H1 (cell line): ENCODE measurements around the gene GFOD1. TPM values are rescaled to one million over a fixed set of nuclear protein-coding genes. Genes with fewer than 3 reads are reported as not detected.

Experiments
- CTCF ChIA-PET: fragments of 300-600 bp; sonication (Branson Sonifier 250); formaldehyde crosslinking; loops from one replicate; lab custom pipeline; 2021; ENCODE audit not compliant: partially characterized antibody; lab: Charles Lee
- POLR2A ChIA-PET: fragments of 300-600 bp; sonication (Branson Sonifier 250); formaldehyde crosslinking; loops from one replicate; lab custom pipeline; 2021; ENCODE audit warnings: inconsistent platforms; ENCODE audit not compliant: partially characterized antibody; lab: Charles Lee
- DNase-seq, 2 experiments: peaks; one replicate each; pipeline versions ENCODE4 v3.0.0 to v3.0.0-alpha.2; 2010 to 2022; ENCODE audit warnings: low spot score in 2 of 2, low read depth in 1 of 2, mixed read lengths in 1 of 2
- FAIRE-seq: peaks from 2 replicates; lab custom pipeline; 2011; peaks lifted over from hg19 to GRCh38; lab: Jason Lieb, UNC
- H2AFZ ChIP-seq: 2 replicates; pipeline ENCODE4 v1.8.1; 2012; ENCODE audit warnings: low read length, inconsistent platforms
- H2AK5ac ChIP-seq: 2 replicates; pipeline ENCODE4 v1.6.1; 2013; ENCODE audit warnings: low read depth, low read length
- H2BK120ac ChIP-seq: replicated peaks from 2 replicates; pipeline ENCODE3; 2013; ENCODE audit warnings: low read depth, low read length, inconsistent platforms
- H2BK12ac ChIP-seq: 2 replicates; pipeline ENCODE4 v1.6.1; 2013; ENCODE audit warnings: low read depth, low read length
- H2BK15ac ChIP-seq: 2 replicates; pipeline ENCODE4 v1.6.1; 2013; ENCODE audit warnings: low read length
- H2BK20ac ChIP-seq: 2 replicates; pipeline ENCODE4 v1.6.1; 2013; ENCODE audit warnings: low read length
- H2BK5ac ChIP-seq: 2 replicates; pipeline ENCODE4 v1.6.1; 2013; ENCODE audit warnings: low read depth, low read length
- H3K14ac ChIP-seq: 2 replicates; pipeline ENCODE4 v1.6.1; 2013; ENCODE audit warnings: inconsistent platforms; ENCODE audit not compliant: insufficient read length
- H3K18ac ChIP-seq: 2 replicates; pipeline ENCODE4 v1.6.1; 2013; ENCODE audit warnings: low read length; ENCODE audit errors: extremely low read depth
- H3K23ac ChIP-seq: 2 replicates; pipeline ENCODE4 v1.6.1; 2013; ENCODE audit warnings: inconsistent platforms; ENCODE audit not compliant: insufficient read length
- H3K23me2 ChIP-seq: 2 replicates; pipeline ENCODE4 v1.6.1; 2013; ENCODE audit warnings: low read depth, low read length
- H3K27ac ChIP-seq: 2 replicates; pipeline ENCODE4 v1.6.1; 2011; ENCODE audit warnings: low read depth, low read length, inconsistent platforms
- H3K27me3 ChIP-seq, 4 experiments: replicated peaks in 1 of 4; 1 replicate in 1 of 4; 2 replicates in 3 of 4; pipeline versions ENCODE4 v1.6.1 to v1.8.1; 2011 to 2013; ENCODE audit warnings: low read length in 3 of 4, mild to moderate bottlenecking in 3 of 4, inconsistent platforms in 2 of 4, mixed read lengths in 2 of 4, moderate library complexity in 1 of 4; ENCODE audit not compliant: control insufficient read depth in 3 of 4, insufficient read depth in 3 of 4; ENCODE audit errors: extremely low read depth in 1 of 4
- H3K36me3 ChIP-seq, 4 experiments: 2 replicates each; pipeline versions ENCODE4 v1.6.1 to v1.8.1; 2011 to 2013; ENCODE audit warnings: mild to moderate bottlenecking in 4 of 4, low read length in 3 of 4, moderate library complexity in 2 of 4, control low read depth in 1 of 4, inconsistent platforms in 1 of 4; ENCODE audit not compliant: insufficient read depth in 4 of 4, control insufficient read depth in 2 of 4
- H3K4ac ChIP-seq: replicated peaks from 2 replicates; pipeline ENCODE3; 2013; ENCODE audit warnings: low read length, low read depth, mixed read lengths, inconsistent platforms; ENCODE audit not compliant: insufficient read length
- H3K4me1 ChIP-seq, 4 experiments: replicated peaks in 1 of 4; 1 replicate in 1 of 4; 2 replicates in 3 of 4; pipeline versions ENCODE4 v1.6.1 to v1.8.1; 2011 to 2013; ENCODE audit warnings: low read length in 3 of 4, inconsistent platforms in 2 of 4, mixed read lengths in 1 of 4; ENCODE audit not compliant: insufficient read depth in 4 of 4, control insufficient read depth in 3 of 4
- H3K4me2 ChIP-seq, 2 experiments: 2 replicates each; pipeline versions ENCODE4 v1.6.1 to v1.8.1; 2011 to 2013; ENCODE audit warnings: low read depth in 2 of 2, low read length in 2 of 2, control low read depth in 1 of 2, inconsistent platforms in 1 of 2, mild to moderate bottlenecking in 1 of 2; ENCODE audit not compliant: insufficient read depth in 1 of 2
- H3K4me3 ChIP-seq, 4 experiments: fragments of 200-600, 300-600 bp in 1 of 4; sonication (generic), shearing (Covaris generic), sonication (Bioruptor Twin) in 1 of 4; 2 replicates each; pipeline versions ENCODE4 v1.5.1 to v1.8.1; 2011 to 2016; ENCODE audit warnings: low read length in 4 of 4, low read depth in 3 of 4, control low read depth in 2 of 4, inconsistent platforms in 2 of 4, mild to moderate bottlenecking in 2 of 4, mixed read lengths in 1 of 4, moderate library complexity in 1 of 4; ENCODE audit not compliant: insufficient read depth in 2 of 4; ENCODE audit errors: extremely low read depth in 1 of 4
- H3K56ac ChIP-seq: replicated peaks from 2 replicates; pipeline ENCODE3; 2013; ENCODE audit warnings: low read depth, mild to moderate bottlenecking, mixed read lengths, low read length, inconsistent platforms; ENCODE audit not compliant: insufficient read length
- H3K79me1 ChIP-seq: 2 replicates; pipeline ENCODE4 v1.6.1; 2013; ENCODE audit warnings: low read depth, low read length, control low read depth
- H3K79me2 ChIP-seq, 2 experiments: 2 replicates each; pipeline versions ENCODE4 v1.6.1 to v1.8.1; 2012 to 2013; ENCODE audit warnings: low read length in 2 of 2, mild to moderate bottlenecking in 2 of 2, inconsistent platforms in 1 of 2; ENCODE audit not compliant: insufficient read depth in 2 of 2, control insufficient read depth in 1 of 2
- H3K9ac ChIP-seq, 4 experiments: replicated peaks in 1 of 4; 1 replicate in 1 of 4; 2 replicates in 3 of 4; pipeline versions ENCODE4 v1.6.1 to v1.8.1; 2011 to 2013; ENCODE audit warnings: low read depth in 3 of 4, low read length in 3 of 4, control low read depth in 2 of 4, mild to moderate bottlenecking in 2 of 4, moderate library complexity in 2 of 4, inconsistent platforms in 1 of 4; ENCODE audit errors: extremely low read depth in 1 of 4
- H3K9me3 ChIP-seq, 2 experiments: 2 replicates each; pipeline versions ENCODE4 v1.6.1 to v1.8.1; 2012 to 2013; ENCODE audit warnings: mild to moderate bottlenecking in 2 of 2, moderate library complexity in 2 of 2, control low read depth in 1 of 2, inconsistent platforms in 1 of 2, low read depth in 1 of 2, low read length in 1 of 2, mixed read lengths in 1 of 2; ENCODE audit not compliant: insufficient read depth in 2 of 2
- H4K20me1 ChIP-seq, 2 experiments: replicated peaks in 1 of 2; 2 replicates each; pipeline versions ENCODE3 to v1.8.1; 2011 to 2013; ENCODE audit warnings: inconsistent platforms in 2 of 2, low read length in 2 of 2, mild to moderate bottlenecking in 1 of 2; ENCODE audit not compliant: insufficient read depth in 2 of 2, control insufficient read depth in 1 of 2
- H4K5ac ChIP-seq: 2 replicates; pipeline ENCODE4 v1.6.1; 2013; ENCODE audit warnings: low read length, low read depth, mixed read lengths, inconsistent platforms; ENCODE audit not compliant: insufficient read length
- H4K8ac ChIP-seq: 2 replicates; pipeline ENCODE4 v1.8.0; 2013; ENCODE audit warnings: mild to moderate bottlenecking, moderate library complexity, low read length, inconsistent platforms; ENCODE audit not compliant: insufficient read depth; ENCODE audit errors: extremely low read depth
- H4K91ac ChIP-seq: replicated peaks from 2 replicates; pipeline ENCODE3; 2013; ENCODE audit warnings: low read length, mixed read lengths, inconsistent platforms; ENCODE audit not compliant: insufficient read length
- BCL11A ChIP-seq, 2 experiments: IDR thresholded peaks; one replicate each; pipeline ENCODE4 v1.6.1; 2011; ENCODE audit warnings: low read depth in 2 of 2, low read length in 2 of 2, mild to moderate bottlenecking in 2 of 2
- BRCA1 ChIP-seq: IDR thresholded peaks from 2 replicates; pipeline ENCODE4 v1.6.1; 2012; ENCODE audit warnings: low read depth, low read length, improper control_type of control experiment
- CBX8 ChIP-seq: fragments of 300-800, 300-1000 bp; sonication (generic); IDR thresholded peaks from 2 replicates; pipeline ENCODE4 v1.7.1; 2016; ENCODE audit warnings: low read depth, low read length, borderline replicate concordance
- SAP30 ChIP-seq: fragments of 300-600 bp; sonication (generic); IDR thresholded peaks from 2 replicates; pipeline ENCODE4 v1.7.1; 2012; ENCODE audit warnings: low read length, moderate library complexity, mild to moderate bottlenecking, inconsistent platforms; ENCODE audit not compliant: insufficient read depth, insufficient replicate concordance
- TAF1 ChIP-seq: IDR thresholded peaks from 2 replicates; pipeline ENCODE4 v1.6.1; 2011; ENCODE audit warnings: mild to moderate bottlenecking, low read depth, low read length
- whole genome bisulfite sequencing, 2 experiments: shearing (Covaris generic) in 1 of 2; methylation state at CpG; one replicate each; pipeline versions ENCODE4 v1.1.6 to v1.1.7; 2013 to 2015; ENCODE audit warnings: low lambda C conversion rate in 2 of 2, mixed read lengths in 2 of 2, inconsistent platforms in 1 of 2, low coverage in 1 of 2, missing lambda C conversion rate in 1 of 2; ENCODE audit not compliant: insufficient replicate concordance in 2 of 2, insufficient coverage in 1 of 2, insufficient read length in 1 of 2; ENCODE audit errors: extremely low coverage in 1 of 2, missing lambda C conversion rate in 1 of 2; 5-methylcytosine and 5-hydroxymethylcytosine counted together
- polyA plus RNA-seq, 7 experiments: library from polyadenylated mRNA; depleted of rRNA in 3 of 7; stranded (reverse) in 5 of 7; unstranded in 2 of 7; fragments of >200 nt in 5 of 7; fragments of 200-250 nt in 2 of 7; gene quantifications; 1 replicate in 5 of 7; 2 replicates in 1 of 7; 4 replicates in 1 of 7; pipeline versions ENCODE4 v1.2.1 to v1.2.3, GENCODE V29; 2011 to 2013; ENCODE audit warnings: missing spikeins in 2 of 7, mixed read lengths in 2 of 7
- total RNA-seq: library from RNA; stranded (reverse); fragmentation: NEBNext Ultra II Directional; extraction: Animal tissue kit (Norgen Biotek cat#: 25700); gene quantifications from 2 replicates; pipeline ENCODE4 v1.2.1, GENCODE V29; 2021
- TF ChIP-seq, protein P1 (sequence below): IDR thresholded peaks from 2 replicates; pipeline ENCODE4 v1.6.1; 2012; ENCODE audit warnings: inconsistent platforms
- TF ChIP-seq, protein P2 (sequence below), 3 experiments: IDR thresholded peaks; 1 replicate in 2 of 3; 2 replicates in 1 of 3; pipeline versions ENCODE4 v1.5.1 to v1.6.1; 2011; ENCODE audit warnings: low read length in 3 of 3, mild to moderate bottlenecking in 3 of 3, inconsistent platforms in 2 of 3, low read depth in 1 of 3, moderate library complexity in 1 of 3; ENCODE audit not compliant: insufficient read depth in 1 of 3; ENCODE audit errors: control extremely low read depth in 1 of 3

GFOD1 gene
- total and polyA plus RNA-seq, 2 of the 8 experiments (the other 6 are each of a cell fraction or from before 2014, with no cell fraction given): 2.5 to 8.8 TPM

DNA sequence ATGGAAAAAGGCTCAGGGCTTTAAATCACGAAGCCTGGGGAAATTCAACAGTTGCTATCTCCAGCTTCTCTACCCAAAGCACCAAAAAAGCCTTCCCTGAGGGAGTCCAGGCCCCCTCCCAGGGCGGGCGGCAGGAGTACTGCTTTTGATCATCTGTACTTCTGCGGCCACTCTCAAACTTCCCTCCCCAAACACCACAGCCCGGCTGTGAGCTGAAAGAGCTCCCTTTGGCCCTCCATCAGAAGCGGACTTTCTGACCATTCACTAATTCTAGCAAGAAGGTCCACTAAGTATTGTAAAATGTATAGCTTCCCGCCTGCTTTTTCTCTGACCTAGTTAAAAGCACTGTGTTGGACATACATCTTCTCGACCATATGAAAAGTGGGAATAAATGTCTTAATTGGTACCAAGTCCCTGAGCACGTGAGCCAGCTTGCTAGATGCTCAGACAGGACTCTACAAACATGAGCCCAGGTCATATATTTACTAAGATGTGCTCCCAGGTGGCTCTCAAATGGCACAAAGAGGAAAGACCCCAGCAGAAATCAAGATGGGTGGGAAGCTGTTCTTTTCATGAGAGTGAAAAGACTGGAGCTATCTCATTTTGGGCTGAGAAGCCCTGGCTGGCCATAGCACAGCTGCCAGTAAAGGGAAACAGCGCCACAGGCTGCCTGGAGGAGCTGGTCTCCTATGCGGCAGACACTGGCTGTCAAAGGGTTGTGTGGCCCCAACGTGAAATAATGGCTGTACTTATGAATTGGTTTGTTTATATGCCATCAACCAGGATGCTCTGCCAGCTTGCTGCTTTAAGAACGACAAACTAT, 58.6 kb downstream of the GFOD1 start:
- POLR2A ChIA-PET: interaction anchor here (1.1 to 2.0 kb wide), 3 partner anchors 9 to 16 kb away, joined by 3 to 8 read pairs (median 5); no protein-coding TSS in a partner anchor
- H3K4me2 ChIP-seq: 0 out of 4 replicates have a peak overlapping the region, but pooled peaks of 1 of the 2 experiments have one; percentile 15
- H2BK15ac ChIP-seq: peak overlapping the region; percentile 77; the same call in 1 of the 2 replicates
- no peak for TF ChIP-seq BCL11A (IDR thresholded peaks at IDR 0.05; ENCODE audit: low read depth in 2 of 2, low read length in 2 of 2)
- no peak for TF ChIP-seq SAP30
- TF ChIP-seq CBX8: no peak
- TF ChIP-seq, protein P1, sequence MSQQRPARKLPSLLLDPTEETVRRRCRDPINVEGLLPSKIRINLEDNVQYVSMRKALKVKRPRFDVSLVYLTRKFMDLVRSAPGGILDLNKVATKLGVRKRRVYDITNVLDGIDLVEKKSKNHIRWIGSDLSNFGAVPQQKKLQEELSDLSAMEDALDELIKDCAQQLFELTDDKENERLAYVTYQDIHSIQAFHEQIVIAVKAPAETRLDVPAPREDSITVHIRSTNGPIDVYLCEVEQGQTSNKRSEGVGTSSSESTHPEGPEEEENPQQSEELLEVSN: no peak
- TF ChIP-seq, protein P2, sequence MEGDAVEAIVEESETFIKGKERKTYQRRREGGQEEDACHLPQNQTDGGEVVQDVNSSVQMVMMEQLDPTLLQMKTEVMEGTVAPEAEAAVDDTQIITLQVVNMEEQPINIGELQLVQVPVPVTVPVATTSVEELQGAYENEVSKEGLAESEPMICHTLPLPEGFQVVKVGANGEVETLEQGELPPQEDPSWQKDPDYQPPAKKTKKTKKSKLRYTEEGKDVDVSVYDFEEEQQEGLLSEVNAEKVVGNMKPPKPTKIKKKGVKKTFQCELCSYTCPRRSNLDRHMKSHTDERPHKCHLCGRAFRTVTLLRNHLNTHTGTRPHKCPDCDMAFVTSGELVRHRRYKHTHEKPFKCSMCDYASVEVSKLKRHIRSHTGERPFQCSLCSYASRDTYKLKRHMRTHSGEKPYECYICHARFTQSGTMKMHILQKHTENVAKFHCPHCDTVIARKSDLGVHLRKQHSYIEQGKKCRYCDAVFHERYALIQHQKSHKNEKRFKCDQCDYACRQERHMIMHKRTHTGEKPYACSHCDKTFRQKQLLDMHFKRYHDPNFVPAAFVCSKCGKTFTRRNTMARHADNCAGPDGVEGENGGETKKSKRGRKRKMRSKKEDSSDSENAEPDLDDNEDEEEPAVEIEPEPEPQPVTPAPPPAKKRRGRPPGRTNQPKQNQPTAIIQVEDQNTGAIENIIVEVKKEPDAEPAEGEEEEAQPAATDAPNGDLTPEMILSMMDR (IDR thresholded peaks at IDR 0.05; ENCODE audit: control extremely low read depth in 1 of 3, insufficient read depth in 1 of 3, low read depth in 1 of 3, low read length in 3 of 3): peak; percentile 20 to 38 (median 32); a peak in 3 of 4 replicates
- TF ChIP-seq BRCA1: no peak
- no peak for TF ChIP-seq TAF1

More for the DNA sequence above, 58.6 kb downstream of the GFOD1 start:
- Histone ChIP-seq H3K4me3 (no peak overlapping the region), H2AK5ac (0 out of 2 replicates have a peak overlapping the region, but pooled peaks have one; percentile 8), H4K20me1 (no peaks in the 10 kb centered on the region), H4K8ac (no peak overlapping the region), H2BK20ac (peak overlapping the region; percentile 91; the same call in 1 of the 2 replicates), H3K79me1 (no peaks in the 10 kb centered on the region; the same call in 1 of the 2 replicates), H3K79me2 (peaks cover 0 to 9% of the 10 kb centered on the region in 2 experiments; a peak in 1 of 4 replicates), H3K18ac (no peak overlapping the region), H3K27ac (no peak overlapping the region), H2BK12ac (peak overlapping the region; percentile 71; the same call in 1 of the 2 replicates), H3K36me3 (no peaks in the 10 kb centered on the region), H3K27me3 (no peaks in the 10 kb centered on the region), H3K9me3 (no peaks in the 10 kb centered on the region), H3K9ac (no peak overlapping the region), H3K4ac (no peak overlapping the region), H3K4me1 (peaks cover 10 to 24% (median 16%) of the 10 kb centered on the region in 4 experiments), H2AFZ (no peak overlapping the region), H3K23ac (no peak overlapping the region), H4K91ac (peak overlapping the region; percentile 5), H3K56ac (no peak overlapping the region), H3K14ac (no peak overlapping the region), H4K5ac (no peak overlapping the region), H2BK120ac (no peak overlapping the region), H3K23me2 (no peaks in the 10 kb centered on the region), H2BK5ac (peak overlapping the region; percentile 69; the same call in 1 of the 2 replicates)
- CTCF ChIA-PET: interaction anchor here (0.6 to 4.1 kb wide), 17 partner anchors 11 to 187 kb away, joined by 3 to 12 read pairs (median 4); partner anchors contain the start of gene NOL7
- DNase-seq (no peak), FAIRE-seq (no peak)
- 76% methylated on average over 13 of the region's 13 CpGs; no CpG with 5 or more reads in 1 of the 2 experiments for WGBS, 2 experiments
